T-helper 9 cell (primary cell): Measurements from ENCODE around the gene OPRM1.
"Not testable (repeated sequence)": the region's sequence is repeated elsewhere in the genome, so short reads cannot be mapped to it uniquely, and the experiment has no call there.

ENCODE experiments used
- DNase-seq: peaks from one replicate; pipeline ENCODE4 v3.0.0-alpha.2; 2020

Gene OPRM1

DNA sequence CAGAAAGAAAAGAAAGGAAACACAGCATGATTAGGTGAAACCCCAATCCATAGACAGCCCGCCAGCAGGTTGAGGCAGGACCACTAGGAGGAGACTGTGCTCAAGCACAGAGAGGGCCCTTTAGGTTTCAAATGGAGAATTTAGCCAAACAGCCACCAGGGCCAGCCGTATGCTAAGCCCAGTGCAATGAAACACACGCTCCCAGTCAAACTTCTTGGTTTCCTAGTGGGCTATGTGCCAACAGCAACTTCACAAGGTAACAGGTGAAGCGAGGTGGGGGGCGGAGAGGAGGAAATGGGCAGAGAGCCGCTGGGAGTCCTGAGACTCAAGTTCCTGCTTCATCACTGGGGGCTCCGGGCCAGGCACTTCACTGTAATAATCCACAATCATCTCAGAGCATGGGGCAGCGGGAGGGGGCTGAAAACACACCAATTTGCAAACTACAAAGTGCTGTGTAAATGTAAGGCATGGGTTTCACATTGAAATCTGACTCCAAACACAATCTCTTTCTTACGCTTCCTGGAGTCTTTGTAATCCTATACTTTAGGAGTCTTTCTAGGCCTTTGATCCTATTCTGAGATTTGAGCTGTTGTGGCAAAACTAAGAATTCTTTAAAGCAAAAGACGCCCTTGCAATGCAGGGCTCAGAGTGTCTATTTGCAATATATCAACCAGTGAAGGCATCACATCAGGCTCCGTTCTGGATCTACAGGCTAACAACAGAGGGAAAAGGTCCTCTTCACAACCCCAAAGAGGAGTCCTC, 117.3 kb downstream of the OPRM1 start:
- DNase-seq = peak; percentile 41

DNA sequence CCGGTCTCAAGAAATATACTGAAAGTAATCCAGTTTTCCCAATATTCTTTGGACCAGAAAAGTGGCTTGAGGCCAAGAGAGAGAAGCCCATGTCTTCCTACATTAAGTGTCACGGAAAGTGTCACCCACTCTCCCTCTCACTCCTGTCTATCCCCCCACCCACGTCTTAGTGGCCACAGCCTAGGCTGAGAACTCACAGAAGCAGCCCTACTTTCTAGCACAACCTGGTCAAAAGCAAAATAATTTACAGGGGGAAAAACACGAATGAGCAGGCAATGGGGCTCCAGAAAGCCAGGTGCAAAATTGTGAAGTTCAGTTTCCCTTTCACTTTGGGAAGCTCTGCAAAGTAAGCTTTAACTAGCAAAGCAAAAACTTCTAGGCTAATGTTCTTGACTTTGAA, 118.0 kb downstream of the OPRM1 start:
- no peak for DNase-seq

DNA sequence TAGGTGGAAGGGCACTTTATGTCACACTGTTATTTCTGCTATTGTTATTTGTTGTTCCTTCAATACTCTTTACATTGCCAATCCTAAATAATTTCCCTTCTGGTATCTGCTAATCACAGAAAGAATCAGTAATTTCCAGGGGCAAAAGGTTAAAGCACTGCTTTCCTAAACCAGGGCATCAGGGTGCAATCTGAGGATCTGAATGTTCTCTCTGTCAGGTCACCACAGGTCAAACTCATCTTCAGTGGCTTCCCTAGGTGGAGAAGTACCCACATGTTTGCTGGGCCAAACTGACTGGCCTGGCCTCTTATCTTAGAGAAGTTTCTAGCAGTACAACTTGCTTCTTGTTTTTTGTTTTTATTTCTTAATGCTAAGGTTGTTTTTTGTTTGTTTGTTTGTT, 118.7 kb downstream of the OPRM1 start:
- no peak for DNase-seq

DNA sequence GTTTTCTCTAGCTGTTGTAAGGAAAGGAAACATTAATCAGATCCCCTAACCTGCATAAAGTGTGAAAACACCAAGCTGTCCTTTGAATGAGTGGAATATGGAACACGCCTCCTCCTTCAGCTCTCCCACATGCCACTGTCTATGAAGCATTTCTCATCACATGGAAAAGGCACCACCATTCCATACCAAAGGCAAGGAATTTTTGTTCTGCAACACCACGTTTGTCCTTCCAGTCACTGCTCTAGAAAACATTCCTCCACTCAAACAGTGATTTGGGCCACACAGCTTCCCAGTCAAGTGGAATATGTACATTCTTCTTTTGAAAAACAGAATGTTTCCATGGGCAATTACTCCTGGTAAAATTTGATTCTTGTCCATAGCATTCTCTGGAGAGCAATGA, 120.1 kb downstream of the OPRM1 start:
- no peak for DNase-seq

DNA sequence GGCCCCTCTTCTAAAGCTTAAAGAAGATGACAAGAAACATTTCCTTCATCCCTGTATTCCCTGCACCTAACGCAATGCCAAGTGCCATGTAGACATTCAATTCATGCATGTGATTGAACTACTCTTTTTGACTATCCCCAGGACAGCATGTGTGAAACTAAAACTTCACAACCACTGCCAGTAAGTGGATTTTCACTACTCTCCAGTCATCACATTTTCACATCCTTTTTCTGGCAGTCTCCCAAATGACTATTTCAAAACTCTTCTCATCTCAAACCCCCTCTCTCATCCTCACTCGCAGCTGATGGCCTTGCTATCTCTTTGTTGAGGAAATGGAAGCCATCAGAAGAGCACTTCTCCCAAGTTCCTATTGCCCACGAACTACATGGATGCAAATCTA, 122.6 kb downstream of the OPRM1 start:
- no peak for DNase-seq

DNA sequence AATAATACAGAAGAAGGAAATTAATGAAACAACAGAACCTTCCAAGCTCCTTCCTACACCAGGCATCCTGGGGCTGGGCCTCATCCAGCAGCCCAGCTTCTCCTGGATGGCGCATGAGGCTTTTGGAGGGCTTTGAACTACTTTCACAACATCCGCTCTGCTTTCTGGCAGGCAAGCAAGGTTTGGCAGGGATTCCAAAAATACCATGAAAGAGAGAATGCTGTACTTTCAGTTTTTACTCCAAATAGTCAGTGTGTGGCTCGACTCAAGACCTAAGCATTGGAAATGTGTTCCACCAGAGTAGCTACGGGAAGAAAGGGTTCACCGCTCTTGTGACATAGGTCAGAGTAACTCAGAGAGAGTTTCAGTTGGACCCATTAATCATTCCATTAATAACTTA, 125.4 kb downstream of the OPRM1 start:
- no peak for DNase-seq

DNA sequence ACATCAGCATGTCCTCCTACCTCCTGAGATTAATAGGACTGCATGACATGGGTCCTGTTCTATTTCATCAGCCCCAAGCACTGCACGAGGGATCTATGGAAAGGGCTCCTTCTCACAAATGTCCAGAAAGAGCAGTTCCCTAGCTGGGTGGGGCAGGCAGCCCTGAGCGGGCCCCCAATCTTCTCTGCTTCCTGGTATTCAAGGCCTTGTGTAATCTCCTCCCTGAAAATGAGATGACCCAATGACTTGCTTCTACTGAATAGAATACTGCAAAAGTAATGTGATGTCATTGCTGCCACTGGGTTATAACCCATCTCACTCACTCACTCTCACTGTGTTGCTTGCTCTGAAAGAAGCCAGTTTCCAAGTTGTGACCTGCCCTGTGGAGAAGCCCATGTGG, 126.4 kb downstream of the OPRM1 start:
- no peak for DNase-seq

DNA sequence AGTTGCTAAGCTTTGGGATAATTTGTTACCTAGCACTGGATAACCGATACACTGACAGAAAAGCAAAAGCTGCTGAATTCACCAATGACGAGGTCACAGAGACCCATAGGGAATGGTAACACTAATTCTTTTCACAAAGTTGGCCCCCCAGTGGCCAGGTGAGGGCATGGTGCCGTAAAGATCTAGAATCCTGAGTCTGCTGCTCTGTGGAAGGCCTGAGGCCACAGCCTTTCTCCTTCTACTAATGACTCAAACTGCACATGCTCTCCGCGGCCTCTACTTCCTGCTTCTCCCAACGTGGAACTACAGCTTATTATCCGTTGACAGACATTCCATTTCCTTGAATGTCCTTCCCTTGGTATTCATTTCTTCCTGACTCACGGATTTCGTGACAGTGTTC, 127.1 kb downstream of the OPRM1 start:
- DNase-seq = no peak

DNA sequence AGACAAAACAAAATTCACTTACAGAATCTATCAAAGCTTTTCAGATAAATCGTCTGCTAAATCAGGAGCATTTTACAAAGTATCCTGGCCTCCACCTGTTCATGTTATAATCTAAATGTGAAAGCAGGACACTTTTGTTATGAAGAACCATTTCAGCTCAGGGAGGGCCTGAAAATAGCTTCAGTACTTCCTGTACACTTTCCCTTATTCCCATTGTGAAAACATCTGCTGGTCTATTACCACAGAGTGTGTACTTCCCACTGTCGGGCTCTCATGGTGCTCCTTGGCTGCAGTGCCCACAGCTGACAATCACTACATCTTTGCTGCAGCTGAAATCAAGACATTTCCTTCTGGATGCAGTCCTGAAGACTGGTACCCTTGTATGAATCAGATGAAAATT, 128.1 kb downstream of the OPRM1 start:
- no peak for DNase-seq

DNA sequence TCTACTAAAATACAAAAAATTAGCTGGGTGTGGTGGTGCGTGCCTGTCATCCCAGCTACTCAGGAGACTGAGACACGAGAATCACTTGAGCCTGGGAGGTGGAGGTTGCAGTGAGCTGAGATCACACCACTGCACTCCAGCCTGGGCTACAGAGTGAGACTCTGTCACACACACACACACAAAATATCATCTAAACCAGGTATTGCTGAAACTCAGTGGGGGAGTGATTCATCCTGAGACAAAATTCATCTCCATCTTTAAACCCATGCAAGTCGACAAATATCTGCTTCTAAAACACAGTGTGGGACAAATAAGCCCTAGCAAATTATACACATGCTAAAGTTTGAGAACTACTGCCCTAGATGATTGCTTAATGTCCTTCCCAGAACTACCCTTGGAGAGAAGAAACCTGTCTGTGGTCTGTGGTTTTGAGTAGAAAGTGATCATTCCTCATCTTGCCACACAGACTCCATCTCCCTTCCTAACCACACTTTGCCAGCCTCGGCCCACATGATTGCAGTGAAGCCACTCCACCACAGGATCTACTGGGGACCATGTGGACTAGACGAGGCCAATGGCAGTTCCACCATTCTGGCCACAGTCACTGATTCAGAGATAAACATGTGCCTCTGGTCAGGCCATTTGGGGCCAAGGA, 130.3 kb downstream of the OPRM1 start:
- DNase-seq = no peak

DNA sequence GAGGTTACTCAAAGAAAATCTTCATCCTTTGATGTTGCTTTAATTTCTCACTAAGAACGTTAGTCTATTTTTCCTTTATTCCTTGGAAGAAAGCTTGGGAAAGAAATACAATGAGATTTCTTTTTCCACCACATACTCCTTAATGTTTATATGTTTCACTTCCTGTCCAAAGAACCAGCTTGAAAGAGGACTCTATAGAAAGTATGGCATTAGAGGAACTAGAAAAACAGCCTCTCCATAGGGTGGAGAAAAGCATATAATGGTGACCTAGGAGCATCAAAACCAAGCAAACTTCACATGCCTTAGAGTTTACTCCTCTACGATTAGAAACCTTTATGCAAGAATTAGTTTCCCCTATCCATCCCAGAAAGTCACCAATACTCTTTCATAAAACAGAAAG, 131.1 kb downstream of the OPRM1 start:
- DNase-seq = no peak

DNA sequence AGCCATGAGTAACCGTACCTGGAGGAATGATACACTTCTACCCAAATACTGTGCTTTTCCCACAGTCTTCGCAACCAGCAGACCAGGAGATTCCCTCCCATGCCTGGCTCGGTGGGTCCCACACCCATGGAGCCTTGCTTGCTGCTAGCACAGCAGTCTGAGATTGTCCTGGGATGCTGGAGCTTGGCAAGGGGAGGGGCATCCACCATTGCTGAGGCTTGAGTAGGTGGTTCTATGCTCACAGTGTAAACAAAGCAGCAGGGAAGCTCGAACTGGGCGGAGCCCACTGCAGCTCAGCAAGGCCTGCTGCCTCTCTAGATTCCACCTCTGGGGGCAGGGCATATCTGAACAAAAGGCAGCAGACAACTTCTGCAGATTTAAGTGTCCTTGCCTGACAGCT, 133.4 kb downstream of the OPRM1 start:
- DNase-seq = not testable (repeated sequence)

DNA sequence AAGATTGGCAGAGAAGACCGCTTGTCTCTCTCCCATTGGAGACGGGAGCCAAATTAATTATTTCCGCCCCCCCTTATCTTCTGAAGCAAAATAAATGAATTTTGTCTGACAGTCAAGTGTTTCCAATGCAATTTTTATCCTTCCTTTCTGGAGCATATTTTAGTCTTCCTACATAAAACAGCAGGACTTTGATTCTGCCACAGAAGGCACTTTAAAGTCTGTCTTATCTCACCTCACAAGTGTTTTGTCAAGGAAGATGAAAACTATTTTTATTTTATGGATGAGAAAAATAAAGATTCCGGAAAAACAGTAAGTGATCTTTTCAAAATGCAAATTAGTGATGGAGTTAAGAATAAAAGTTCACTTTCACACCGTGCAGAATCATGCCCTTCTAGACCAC, 140.4 kb downstream of the OPRM1 start:
- no peak for DNase-seq

DNA sequence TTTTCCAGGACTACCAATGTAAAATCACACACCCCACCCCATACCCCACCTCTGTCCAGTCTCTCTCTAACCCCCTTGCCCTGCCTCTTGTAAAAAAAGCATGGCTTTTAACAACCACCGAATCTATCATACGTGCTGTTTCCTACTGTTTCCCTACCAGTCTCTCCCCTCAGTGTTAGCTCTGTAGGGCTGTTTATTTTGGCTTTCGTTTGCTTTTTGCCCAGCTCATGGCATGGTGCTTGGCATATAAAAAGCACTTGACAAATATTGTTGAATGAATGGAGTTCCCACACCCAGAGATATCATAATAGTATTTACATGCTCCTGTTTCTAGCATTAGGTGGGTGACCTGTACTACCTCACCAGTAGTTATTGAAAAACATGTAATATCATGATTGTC, 148.2 kb downstream of the OPRM1 start:
- DNase-seq = no peak

DNA sequence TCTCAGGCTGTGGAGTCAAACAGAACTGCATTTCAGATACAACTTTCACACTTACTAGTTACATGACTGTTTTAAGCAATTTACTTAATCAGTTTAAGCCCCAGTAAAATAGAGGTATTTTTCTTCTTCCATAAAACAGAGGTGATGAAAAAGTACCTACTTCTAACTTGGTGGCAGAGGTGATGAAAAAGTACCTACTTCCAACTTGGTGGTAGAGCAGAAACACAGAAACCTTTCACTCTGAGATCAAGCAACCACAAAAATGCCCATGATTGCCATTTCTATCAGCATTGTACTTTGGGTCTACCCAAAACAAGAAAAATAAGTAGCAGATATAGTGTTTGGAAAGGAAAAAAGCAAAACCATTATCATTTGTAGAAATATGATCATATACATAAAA, 148.7 kb downstream of the OPRM1 start:
- no peak for DNase-seq

DNA sequence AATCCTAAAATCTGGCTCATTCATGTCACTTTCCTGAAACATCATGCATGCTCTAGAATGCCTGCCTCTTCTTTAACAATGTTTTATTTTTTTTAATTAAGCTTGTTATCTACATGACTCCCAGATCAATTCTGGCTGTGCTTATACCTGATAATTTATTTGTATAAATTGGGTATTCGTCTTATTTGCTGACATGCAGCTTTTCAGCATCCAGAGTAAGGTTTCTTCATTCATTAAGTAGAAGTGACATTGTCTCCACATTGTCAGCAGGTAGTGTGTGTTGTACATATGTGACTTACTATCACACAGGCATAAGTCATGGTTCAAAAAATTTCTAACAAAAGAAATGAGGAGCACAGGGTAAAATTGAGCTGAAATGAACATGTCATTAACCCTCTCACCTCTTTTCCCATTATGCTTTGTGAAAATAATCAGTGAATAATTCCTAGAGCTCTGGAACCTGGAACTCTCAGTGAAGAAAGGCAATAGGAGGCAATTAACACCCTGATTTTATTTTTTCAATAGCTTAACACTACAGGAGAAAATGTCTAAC, 157.4 kb downstream of the OPRM1 start:
- DNase-seq = no peak

DNA sequence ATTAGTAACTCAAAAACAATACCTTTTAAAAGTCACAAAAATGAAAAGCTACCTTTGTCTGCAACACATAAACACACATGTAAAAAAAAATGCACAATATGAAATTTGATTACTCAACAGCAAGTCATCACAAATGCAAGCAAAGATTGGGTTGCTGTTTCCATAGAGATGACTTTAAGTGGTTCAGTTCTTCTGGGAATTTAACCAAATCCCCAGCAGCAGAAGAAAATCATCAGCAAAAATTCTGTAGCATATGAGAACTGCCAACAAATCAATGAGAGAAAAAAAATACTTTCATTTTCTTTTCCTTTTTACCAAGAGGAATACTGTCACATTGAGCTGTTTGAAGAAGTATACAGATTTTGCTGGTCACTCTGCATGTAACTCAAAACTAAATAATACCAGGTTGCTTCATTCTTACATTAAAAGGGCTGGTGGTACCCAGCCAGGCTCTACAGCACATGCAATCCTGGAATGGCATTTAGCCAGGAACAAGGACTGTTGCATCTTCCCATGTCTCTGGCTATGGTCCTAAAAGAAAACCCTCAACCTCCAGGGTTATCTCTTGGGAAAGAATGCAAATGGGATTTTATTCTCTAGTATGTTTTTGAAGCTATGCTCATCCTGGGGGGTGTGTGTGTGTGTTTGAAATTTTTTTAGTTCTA, 158.3 kb downstream of the OPRM1 start:
- DNase-seq = no peak

DNA sequence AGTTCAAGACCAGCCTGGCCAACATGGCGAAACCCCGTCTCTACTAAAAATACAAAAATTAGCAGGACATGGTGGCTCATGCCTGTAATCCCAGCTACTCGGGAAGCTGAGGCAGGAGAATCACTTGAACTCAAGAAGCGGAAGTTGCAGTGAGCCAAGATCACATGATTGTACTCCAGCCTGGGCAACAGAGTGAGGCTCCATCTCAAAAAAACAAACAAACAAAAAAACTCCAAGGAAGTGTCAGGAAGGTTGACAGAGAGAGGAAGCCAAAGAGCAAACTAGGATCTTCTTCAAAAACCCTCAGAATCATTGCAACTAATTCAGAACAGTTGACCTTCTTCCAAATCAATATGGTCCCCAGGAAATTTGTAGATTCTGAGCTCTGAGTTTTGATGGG, 162.6 kb downstream of the OPRM1 start:
- DNase-seq = not testable (repeated sequence)

DNA sequence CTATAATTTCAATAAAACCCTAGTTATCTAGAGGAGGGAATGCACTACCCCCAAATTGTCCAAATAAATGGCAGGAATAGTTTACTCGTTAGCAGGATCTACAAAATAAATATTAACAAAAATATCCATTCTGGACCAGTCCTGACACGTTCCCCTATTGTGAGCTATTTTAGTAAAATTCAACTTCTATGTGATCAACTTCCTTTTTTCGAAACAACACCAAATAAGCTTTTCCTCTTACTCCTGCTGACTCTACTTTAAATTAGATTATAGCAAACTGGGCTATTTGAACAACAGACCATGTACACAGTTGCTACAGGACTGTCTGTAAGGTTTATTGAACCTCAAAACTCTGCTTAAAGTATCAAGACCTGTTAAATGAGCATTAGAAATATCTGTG, 163.3 kb downstream of the OPRM1 start:
- DNase-seq = no peak

DNA sequence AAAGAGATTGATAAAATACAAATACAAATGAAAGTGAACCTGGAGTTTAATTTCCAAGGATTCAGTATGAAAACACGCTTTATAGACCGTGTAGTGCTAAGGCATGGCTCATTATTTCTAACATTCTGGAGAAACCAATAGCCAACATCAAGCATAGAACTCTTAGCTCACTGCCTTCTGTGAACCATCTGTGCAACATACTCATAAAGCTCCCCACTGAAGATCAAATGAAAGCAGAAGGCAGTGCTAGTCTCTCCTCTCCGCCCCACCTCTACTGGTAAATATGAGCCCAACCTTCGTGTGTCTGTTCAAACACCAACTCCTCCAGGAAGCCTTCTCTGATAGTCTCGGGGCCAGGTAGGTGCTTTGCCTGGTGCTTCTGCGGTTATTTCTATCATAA, 163.9 kb downstream of the OPRM1 start:
- DNase-seq = no peak

DNA sequence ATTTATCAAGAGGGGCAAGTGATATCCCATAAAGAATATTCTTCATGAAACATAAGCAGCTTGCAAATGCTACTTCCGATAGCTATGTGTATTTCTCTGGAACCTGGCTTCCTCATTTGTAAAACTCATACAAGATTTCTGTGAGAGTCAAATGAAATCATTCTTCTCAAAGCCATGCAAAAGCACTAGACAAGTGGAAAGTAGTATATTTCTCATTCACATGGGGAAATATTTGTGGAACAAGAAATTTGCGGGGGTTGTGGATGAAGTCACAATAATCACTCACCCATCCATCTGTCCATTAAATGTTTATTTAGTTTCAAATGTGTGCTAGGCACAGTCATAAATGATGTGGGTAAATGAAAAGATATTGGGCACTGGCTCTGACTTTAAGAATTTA, 167.1 kb downstream of the OPRM1 start:
- no peak for DNase-seq

DNA sequence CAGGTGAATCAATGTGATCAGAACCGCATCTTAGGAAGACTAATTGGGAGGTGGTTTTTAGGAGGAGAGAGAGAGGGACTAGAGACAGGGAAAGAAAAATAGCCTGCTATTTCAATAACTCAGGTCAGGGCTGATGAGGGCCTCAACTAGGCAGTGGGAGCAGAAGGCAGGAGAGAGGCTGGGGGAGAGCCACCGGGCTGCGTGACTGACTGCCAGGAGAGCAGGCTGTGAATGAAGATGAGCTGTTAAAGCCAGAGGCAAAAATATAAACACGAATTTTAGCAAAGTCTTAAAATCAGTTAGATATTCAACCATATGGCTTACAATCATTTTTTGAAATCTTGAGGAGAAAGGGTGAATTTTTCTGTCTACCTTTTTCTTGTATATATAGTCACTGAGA, 168.0 kb downstream of the OPRM1 start:
- no peak for DNase-seq

DNA sequence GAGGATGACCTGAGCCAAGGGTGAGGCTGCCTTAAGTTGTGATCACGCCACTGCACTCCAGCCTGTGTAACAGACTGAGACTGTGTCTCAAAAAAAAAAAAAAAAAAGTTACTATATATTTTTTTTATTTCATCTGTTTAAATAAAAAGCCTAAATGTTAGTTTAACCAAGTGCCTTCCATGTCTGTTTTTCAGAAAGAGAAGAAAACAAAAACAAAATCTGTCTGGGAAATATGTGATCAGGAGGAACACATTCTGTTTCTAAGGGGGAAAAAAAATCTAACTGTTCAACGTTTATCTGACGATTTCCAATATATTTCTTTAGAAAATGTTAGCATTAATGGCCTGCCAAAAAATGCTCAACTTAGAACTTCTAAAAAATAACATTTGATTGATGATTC, 170.5 kb downstream of the OPRM1 start:
- DNase-seq = no peak

DNA sequence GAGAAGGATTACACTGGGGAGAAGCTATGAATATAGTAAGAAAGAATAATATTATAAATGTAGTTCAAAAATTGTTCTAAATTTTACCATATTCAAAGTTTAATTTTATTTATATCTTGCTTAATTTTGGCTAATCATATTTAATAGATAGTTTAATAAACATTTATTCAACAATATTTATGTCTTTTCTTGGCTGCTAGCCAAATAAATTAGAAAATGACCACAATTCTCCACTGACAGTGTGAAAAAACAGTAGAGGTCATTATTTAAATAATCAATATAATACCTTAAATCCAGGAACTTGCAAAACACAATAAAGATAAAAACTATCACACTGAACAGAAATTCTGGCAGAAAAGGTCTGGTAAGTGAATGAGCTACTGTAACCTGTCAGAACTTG, 171.6 kb downstream of the OPRM1 start:
- DNase-seq = no peak
